NCI-H146 (cell line): ENCODE data around the gene CSTF2T.
"Not testable (repeated sequence)": the region's sequence is repeated elsewhere in the genome, so short reads cannot be mapped to it uniquely, and the experiment has no call there.

Source experiments
- DNase-seq: peaks from one replicate; lab custom pipeline; 2025; lab: John Stamatoyannopoulos, UW

Gene CSTF2T

DNA sequence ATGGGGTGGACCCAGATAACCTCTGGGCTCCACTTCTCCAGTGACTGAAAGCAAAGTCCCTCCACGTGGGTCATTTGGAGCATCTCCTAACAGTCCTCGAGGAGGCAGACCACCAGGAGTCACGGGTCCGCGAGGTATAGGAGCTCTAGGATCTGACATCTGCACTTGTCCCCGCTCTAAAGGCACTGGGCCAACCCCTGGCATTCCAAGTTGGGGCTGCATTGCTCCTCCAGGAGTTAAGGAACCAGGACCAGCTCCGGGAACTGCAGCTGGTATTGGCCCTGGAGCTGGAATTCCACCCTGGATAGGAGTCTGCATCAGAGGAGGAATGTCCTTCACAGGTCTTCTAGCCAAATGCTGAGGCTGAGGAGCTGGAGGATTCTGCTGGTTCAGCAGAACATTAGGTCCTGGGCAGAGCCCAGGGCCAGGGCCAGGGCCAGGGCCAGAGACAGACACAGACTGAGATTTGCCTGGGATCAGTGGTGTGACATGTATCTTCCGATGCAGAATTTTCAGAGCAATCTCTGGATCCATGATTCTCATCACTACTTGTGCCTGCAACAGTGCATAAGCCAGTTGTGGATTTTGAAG, 827 bp downstream of the CSTF2T start:
- DNase-seq: peak; percentile 1

DNA sequence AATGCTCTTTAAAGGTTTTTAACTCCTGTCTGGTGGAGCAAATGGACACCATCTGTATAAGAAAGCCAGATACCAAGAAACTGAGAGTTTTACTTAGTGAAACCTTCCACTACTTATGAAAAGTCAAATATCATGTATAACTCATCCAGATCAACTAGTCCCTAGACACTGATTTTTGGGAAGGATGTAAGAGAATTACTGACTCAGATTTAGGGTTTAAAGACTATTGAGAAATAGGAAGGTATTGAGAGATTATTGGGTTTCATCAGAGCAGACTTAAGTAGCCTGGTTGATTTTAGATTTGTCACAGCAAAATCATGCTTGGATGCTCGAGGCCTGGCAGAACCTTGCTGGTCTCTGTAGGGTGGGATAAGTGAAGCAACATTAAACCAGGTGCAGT, 3.1 kb downstream of the CSTF2T start:
- no peak for DNase-seq

DNA sequence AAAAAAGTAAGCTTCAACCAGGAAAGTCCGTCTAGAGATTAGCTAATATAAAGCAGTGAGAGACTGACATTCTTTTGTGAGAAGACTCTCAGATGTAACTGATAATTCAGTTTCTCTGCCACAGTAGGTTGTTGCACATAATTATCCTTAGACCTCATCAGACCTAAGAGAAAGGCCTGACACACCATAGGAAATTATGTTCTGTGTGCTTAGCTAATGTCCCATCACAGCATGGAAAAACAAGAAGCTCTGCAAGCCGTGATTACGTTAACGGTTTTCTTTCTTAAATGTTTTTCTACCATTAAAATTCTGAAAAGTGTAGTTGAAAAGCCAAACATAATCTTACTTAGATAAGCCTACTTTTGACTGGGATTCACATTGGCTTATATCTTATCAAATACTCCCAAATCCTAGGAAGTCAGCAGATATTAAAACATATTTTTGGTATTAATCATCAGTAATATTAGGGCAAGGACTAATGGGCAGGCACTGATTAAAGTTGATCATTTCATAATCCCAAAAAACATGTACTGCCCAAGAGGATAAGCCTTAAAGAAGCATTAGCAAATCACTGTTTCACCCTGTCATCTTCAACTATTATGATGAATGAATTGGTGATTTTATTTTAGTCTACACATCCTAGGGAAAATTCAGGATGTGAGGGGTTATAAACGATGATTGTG, 5.2 kb downstream of the CSTF2T start:
- no peak for DNase-seq

DNA sequence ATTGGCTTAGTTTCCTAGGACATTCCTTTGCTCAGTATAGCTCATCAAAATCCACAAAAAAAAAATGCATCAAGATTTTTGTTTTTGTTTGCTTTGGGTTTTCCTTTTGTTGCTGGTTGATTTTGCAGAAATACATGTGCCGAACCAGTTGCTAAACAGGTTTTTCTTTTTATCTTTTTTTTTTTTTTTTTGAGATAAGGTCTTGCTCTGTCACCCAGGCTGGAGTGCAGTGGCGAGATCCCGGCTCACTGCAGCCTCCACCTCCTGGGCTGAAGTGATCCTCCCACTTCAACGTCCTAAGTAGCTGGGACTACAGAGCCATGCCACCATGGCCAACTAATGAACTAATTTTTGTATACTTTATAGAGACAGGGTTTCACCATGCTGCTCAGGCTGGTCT, 8.3 kb downstream of the CSTF2T start:
- no peak for DNase-seq

DNA sequence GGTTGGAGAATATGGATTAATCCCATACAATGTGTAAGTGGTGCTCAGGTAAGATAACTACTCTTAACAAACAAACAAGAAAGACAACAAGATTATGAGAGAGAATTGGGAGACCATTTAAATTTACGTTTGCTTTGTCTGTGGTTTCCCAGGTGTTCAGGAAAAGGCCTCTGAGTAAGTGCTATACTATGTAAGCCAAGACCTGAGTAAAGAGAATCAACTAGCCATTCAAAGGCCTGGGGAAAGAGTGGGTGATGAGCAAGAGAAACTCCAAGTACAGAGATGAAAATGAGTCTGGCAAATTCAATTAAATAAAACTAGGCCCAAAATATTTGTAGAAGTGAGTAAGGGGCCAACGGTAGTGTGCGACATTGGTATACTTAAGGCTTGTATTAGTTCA, 9.9 kb downstream of the CSTF2T start:
- no peak for DNase-seq

DNA sequence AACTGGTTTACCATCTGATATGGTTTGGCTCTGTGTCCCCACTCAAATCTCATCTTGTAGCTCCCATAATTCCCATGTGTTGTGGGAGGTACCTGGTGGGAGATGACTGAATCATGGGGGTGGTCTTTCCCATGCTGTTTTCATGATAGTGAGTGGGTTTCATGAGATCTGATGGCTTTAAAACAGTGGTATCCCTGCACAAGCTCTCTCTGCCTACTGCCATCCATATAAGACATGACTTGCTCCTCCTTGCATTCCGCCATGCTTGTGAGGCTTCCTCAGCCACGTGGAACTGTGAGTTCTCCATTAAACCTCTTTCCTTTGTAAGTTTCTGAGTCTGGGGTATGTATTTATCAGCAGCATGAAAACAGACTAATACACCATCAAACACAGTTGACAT, 10.6 kb downstream of the CSTF2T start:
- DNase-seq: not testable (repeated sequence)

DNA sequence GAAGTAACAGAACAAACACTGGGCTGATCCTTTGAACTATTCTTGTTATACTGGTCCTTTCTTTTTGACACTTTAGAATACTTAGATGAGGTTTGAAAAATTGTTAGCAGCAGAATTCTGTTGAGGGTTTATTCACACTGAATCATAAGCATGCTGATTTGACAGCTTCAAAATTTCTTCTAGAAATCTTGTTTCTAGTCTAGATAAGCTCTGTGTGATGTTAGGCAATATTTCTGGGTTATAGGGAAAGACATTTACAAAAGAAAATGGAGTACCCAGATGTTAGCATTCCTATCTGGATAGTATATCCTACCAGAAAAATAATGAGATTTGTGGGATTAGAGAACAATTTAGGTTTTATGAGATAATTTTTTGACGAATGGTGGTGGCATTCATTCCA, 12.1 kb downstream of the CSTF2T start:
- no peak for DNase-seq

DNA sequence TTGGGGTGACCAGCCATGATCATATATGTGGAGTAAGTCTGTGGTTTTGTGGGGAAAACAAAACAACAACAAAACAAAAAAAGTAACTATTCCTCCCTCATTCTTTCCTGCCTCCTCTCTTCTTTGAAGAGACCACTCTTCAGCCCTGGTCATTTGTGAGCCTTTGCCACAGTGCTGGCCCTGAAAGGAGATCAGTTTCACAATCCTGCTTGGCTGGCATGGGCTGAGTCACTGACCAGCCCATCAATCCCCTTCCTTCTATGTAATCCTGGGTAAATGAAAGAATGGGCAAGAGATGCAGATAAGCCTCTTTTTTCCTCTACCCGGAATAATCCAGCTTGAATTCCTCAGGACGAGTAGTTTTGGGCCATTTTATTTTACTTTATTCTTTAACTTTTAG, 13.6 kb downstream of the CSTF2T start:
- no peak for DNase-seq

DNA sequence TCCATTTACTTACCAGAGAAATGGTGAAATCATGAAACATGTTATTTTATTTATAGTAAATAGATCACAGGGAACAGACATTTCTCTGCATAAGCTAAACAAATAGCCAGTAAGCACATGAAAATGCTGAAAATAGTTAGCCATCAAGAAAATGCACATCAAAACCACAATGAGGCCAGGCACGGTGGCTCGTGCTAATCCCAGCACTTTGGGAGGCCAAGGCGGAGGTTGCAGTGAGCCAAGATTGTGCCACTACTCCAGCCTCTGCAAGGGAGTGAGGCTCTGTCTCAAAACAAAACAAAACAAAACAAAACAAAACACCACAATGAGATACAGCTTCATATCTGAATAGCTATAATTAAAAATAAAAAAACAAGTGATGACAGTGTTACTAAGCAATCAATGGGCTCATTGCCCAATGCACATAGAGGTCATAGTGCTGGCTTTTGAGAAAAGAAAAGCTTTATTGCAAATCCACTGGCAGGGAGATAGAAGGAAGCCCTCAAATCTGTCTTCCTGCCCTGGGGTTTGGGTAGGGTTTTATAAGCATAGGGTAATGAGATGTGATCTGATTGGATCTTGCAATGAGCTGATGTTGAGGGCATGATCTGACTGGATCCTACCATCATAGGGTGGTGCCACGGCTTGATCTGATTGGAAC, 16.2 kb downstream of the CSTF2T start:
- DNase-seq: no peak

DNA sequence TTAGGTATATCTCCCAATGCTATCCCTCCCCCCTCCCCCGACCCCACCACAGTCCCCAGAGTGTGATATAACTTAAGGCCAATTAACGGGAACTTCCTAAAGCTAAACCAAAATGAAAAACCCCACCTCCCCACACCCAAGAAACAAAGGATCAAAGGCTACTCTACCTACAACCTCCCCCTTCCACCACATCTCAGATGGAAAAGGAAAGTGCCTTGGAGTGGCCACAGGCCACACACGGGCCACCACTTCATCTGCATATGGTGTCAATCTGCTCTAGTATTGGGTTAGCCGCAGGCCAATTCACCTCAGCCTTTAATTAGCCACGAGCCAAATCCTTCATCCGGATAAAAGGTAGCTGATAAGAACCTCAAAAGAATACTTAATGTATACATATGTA, 19.6 kb downstream of the CSTF2T start:
- DNase-seq: no peak

DNA sequence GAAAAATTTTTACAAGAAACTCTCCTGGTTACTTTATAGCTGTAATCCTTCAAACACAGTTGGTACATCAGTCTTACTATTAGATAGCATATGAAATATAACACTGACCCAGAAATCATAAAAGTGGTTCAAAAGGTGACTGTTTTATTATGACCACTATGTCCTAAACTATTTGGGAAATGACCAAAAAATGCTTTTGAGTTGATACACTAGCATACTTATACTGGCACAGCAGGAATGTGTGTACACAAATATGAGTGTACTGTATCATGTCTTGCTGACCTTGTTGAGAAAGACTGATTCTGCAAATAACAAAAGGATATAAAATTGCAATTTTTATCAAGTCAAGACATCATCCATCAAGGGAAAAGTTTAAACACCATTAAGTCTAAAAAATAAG, 24.3 kb downstream of the CSTF2T start:
- no peak for DNase-seq

DNA sequence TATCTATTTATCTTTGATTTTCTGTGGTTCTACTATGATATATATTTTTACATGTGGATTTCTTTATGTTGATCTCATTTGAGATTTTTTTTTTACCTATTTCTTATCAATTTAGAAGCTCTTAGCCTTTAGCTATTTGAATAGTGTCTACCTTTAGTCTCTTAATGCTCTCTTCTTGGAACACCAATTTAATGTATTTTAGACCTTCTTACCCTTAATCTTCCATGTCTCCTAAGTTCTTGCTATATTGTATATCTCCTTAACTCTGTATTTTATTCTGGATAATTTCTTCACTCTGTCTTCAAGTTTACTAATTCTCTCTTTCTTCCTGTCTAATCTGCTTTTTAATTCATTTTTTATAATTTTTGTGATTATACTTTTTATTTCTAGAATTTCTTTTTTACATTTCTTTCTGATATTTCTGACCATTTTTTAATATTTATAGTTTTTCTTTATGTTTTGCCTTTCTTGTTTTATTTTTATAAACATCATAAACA, 27.3 kb downstream of the CSTF2T start:
- no peak for DNase-seq

DNA sequence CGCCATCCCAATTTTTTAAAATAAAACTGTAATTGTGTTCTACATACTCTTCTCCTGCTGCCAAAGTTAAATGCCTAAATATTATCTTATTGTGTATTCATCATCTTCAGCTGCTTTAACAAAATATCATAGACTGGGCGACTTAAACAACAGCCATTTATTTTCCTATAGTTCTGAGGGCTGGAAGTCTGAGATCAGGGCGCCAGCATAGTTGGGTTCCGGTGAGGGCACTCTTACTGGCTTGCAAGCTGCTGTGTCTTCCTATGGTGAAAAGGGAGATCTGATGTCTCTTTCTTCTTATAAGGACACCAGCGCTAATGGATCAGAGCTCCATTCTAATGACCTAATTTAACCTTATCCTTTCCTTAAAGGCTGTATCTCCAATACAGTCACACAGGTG, 30.4 kb downstream of the CSTF2T start:
- no peak for DNase-seq

DNA sequence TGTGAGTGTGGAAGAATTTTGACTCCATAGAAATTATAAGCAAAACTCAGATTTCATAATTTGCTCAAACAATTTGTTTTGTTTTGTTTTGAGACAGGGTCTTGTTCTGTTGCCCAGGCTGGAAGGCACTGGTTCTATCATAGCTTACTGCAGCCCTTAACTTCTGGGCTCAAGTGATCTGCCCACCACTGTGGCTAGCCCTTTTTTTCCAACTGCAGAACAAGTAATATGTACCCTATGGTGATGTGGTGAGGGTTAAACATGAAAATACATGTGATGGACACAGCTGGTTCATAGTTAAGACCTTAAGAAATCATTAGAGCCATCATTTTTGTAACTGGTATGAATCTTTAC, 31.1 kb downstream of the CSTF2T start:
- DNase-seq: no peak

DNA sequence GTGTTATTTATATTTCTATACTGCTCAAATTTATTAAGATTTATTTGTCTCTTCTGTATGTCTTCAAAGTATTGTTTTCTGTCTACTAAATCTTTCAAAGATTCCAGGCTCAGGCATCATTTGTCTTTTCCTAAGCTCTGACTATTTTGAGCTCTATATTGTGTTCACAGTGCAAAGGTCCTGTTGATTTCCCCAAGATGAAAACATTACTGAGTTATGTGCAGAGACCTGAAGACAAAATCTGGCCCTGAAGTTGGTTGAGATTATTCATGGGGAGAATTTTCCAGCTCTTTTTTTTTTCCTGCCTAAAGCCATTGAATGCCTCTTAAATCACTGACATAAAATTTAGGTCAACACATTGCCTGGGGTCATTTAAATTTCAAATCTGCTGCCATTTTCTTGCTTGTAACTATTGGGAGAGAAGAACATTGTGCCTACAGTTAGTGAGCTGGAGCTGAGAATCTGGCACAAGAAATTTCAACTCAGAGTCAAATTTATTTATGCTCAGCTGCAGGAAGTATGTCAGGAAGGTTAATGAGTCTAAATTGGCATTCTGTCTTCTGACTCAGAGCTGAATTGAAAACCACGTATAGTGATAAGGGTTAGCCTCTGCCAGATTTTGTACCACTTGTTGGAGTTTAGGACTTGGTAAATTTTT, 31.6 kb downstream of the CSTF2T start:
- no peak for DNase-seq

DNA sequence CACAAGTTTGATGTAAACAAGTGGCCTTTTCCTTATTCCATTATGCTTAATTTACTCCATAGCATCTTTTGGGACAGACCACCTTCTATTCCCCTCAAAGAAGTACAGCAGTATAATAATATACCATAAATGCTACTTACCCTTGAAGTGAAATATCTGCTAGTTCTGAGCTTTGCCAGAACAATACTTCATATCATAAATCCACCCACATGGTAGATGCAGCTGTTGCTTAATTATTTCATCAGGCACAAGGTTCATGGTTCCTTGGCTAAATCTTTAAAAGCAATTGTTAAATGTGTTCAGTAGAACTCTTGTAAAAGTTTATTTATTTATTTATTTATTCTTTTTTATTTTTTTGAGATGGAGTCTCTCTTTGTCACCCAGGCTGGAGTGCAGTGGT, 32.9 kb downstream of the CSTF2T start:
- DNase-seq: no peak

DNA sequence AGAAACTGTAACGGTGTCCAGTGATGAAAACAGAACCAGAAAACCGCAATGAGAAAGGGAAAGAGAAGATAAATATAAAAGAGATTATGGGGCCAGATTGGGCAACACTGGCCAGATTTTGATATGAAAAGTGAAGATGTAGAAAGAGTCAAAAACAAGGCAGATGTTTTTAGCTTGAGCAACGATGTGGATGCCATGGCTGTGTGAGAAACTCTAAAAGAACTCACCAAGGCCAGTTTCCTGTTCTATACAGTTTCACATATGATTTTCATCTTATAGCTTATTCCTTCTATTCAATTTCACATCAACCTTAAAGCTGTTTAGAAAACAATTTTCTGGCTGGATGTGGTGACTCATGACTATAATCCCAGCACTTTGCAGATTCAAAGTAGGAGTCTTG, 36.3 kb downstream of the CSTF2T start:
- no peak for DNase-seq

DNA sequence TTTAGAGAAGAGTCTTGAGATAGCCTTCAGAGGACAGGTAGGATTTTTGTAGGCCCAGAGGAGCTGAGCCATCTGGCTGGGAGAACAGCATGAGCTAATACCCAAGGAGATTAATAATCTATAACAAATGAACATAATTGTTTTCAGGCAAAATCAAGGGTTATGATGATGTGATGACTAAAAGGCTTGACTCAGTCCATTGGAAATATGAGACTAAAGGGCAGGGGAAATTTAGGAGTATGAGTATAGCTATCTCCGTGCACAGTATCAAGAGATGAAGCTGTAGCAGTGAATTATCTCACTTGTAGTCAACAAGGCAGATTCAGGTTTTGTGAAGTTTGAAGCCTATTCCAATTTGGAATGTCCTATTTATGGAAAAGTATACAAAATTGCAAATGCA, 40.1 kb downstream of the CSTF2T start:
- DNase-seq: no peak

DNA sequence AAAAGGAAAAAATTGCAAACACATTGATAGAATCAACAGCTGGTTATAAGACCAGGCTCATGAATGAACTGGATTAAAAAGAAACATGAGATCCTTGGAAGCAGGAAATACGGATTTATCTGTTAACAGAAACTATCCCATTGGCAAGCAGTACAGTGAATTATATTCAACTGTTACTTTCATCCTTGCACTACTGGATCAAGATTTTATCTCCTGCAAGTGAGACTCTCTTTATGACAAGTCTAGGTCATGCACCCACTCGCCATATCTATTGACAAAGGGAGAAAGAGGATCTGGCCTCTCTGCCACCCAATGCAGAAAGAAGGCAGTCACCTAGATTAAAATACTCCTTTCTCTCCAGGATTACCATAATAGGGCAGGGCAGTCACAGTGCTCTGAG, 41.4 kb downstream of the CSTF2T start:
- DNase-seq: no peak

DNA sequence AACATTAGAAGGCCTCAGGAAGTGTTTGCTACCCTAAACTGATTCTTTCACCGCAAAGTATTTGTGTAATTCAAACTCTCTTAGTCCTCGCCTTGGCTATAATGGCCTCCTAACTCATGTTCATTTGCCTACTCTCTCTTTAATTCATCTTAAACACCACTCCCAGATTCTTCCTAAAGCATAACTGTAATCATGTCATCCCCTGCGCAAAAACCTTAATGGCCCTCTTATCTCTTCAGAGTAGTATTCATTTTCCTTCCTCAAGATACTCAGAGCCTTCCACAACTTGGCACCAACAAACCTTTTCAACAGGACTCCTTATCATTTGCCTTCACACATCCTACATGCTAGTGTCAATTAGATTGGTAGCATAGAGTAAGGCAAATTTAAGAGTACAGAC, 42.9 kb downstream of the CSTF2T start:
- no peak for DNase-seq

DNA sequence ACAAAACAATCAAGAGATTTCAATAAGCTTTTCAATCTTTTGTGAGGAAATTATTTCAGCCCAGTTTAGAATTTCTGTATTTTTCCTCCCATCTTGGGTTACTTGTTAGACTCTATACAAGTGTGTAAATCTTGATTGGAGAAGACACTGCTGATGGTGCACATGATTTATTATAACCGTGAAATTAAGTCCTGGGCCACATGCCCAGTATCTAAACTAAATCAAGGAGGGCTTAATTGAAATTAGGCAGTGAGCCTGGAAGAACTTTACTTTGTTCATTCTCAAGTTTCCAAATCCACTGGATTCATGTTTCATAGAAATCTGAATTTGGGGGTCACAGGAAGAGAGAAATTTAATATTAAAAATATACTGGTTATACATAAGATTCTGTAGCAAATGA, 44.5 kb downstream of the CSTF2T start:
- DNase-seq: no peak

DNA sequence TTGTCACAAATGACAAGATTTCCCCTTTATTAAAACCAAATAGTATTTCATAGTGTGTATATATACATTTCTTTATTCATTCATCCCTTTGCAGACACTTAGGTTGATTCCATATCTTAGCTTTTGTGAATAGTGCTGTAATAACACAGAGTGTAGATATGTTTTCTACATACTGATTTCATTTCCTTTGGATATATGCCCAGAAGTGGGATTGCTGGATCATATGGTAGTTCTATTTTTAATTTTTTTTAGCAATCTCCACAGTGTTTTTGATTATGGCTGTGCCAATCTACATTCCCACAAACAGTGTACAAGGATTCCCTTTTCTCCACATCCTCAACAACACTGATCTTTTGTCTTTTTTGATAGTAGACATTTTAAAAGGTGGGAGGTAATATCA, 46.4 kb downstream of the CSTF2T start:
- no peak for DNase-seq

DNA sequence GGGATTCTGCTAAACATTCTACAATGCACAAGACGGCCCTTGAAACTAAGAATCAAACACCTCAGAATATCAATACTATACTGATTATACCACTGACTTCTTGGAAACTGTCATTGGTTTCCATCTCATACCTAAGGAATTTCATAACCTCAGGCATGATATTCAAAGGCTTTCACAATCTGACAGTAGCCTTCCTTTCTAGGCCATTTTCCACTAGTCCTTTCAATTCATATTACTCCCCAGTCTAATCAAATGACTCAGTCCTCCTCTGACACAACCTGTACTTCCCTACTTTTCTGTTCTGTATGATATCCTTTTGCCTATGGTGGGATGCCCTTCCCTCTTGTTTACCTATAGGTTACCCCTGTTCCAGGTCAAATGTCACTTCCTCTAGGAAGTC, 48.3 kb downstream of the CSTF2T start:
- no peak for DNase-seq
